ENCODE data around the gene CPEB3. TPM values are rescaled to one million over a fixed set of nuclear protein-coding genes. Genes with fewer than 3 reads are reported as not detected.

Gene CPEB3
- polyA plus RNA-seq, 1 donor from 2014 or later = 2.5 TPM

- Mint-ChIP-seq H3K27me3 (no peaks in the 10 kb centered on the region), H3K4me1 (peaks cover 8 to 20% (median 17%) of the 10 kb centered on the region in 3 donors), H3K27ac (no peak overlapping the region), H3K9me3 (no peaks in the 10 kb centered on the region), H3K36me3 (peaks cover 5% of the 10 kb centered on the region), H3K4me3 (no peak overlapping the region)
Observed at GRCh38 chr10:92102601-92103213, 188.2 kb downstream of the CPEB3 start.

- Mint-ChIP-seq H3K9me3 (no peaks in the 10 kb centered on the region), H3K27me3 (no peaks in the 10 kb centered on the region), H3K36me3 (no peaks in the 10 kb centered on the region), H3K27ac (no peak overlapping the region), H3K4me3 (no peak overlapping the region), H3K4me1 (peaks cover 7 to 10% (median 9%) of the 10 kb centered on the region in 3 donors)
Observed at GRCh38 chr10:92094960-92095359, 195.9 kb downstream of the CPEB3 start.

GRCh38 chr10:92091965-92092364 lies 198.9 kb downstream of the CPEB3 start:
- H3K27ac Mint-ChIP-seq = peak overlapping the region in 1 of 3 donors; percentile 78
- no peaks in the 10 kb centered on the region for H3K36me3 Mint-ChIP-seq
- H3K27me3 Mint-ChIP-seq = no peaks in the 10 kb centered on the region
- no peak overlapping the region for H3K4me3 Mint-ChIP-seq
- H3K4me1 Mint-ChIP-seq = peaks cover 14 to 15% (median 14%) of the 10 kb centered on the region in 3 donors
- no peaks in the 10 kb centered on the region for H3K9me3 Mint-ChIP-seq

GRCh38 chr10:92087750-92088395 lies 203.0 kb downstream of the CPEB3 start:
- no peaks in the 10 kb centered on the region for H3K27me3 Mint-ChIP-seq
- H3K27ac Mint-ChIP-seq = peak overlapping the region in 1 of 3 donors; percentile 8
- H3K4me3 Mint-ChIP-seq = no peak overlapping the region
- peaks cover 7 to 11% (median 9%) of the 10 kb centered on the region in 3 donors for H3K4me1 Mint-ChIP-seq
- no peaks in the 10 kb centered on the region for H3K36me3 Mint-ChIP-seq
- H3K9me3 Mint-ChIP-seq = no peaks in the 10 kb centered on the region

GRCh38 chr10:92082583-92083280 lies 208.1 kb downstream of the CPEB3 start:
- Mint-ChIP-seq H3K27me3 (no peaks in the 10 kb centered on the region), H3K9me3 (no peaks in the 10 kb centered on the region), H3K4me1 (peaks cover 3 to 4% (median 3%) of the 10 kb centered on the region in 3 donors), H3K36me3 (peaks cover 3% of the 10 kb centered on the region), H3K4me3 (no peak overlapping the region), H3K27ac (no peak overlapping the region)

GRCh38 chr10:92081641-92082040 lies 209.2 kb downstream of the CPEB3 start:
- no peak overlapping the region for H3K4me3 Mint-ChIP-seq
- H3K4me1 Mint-ChIP-seq = peaks cover 0 to 2% (median 0%) of the 10 kb centered on the region in 3 donors
- H3K36me3 Mint-ChIP-seq = peaks cover 3% of the 10 kb centered on the region
- H3K9me3 Mint-ChIP-seq = no peaks in the 10 kb centered on the region
- no peaks in the 10 kb centered on the region for H3K27me3 Mint-ChIP-seq
- no peak overlapping the region for H3K27ac Mint-ChIP-seq

- Mint-ChIP-seq H3K4me3 (no peak overlapping the region), H3K27ac (no peak overlapping the region)
Observed at GRCh38 chr10:92080244-92080643, 210.6 kb downstream of the CPEB3 start.

GRCh38 chr10:92079003-92079402 lies 211.9 kb downstream of the CPEB3 start:
- H3K4me1 Mint-ChIP-seq = peaks cover 0 to 2% (median 0%) of the 10 kb centered on the region in 3 donors
- H3K4me3 Mint-ChIP-seq = no peak overlapping the region

More at GRCh38 chr10:92080244-92080643, 210.6 kb downstream of the CPEB3 start:
- no peaks in the 10 kb centered on the region for H3K9me3 Mint-ChIP-seq
- peaks cover 0 to 2% (median 0%) of the 10 kb centered on the region in 3 donors for H3K4me1 Mint-ChIP-seq
- H3K27me3 Mint-ChIP-seq = no peaks in the 10 kb centered on the region
- H3K36me3 Mint-ChIP-seq = peaks cover 3% of the 10 kb centered on the region

GRCh38 chr10:92076722-92077121 lies 214.2 kb downstream of the CPEB3 start:
- H3K4me3 Mint-ChIP-seq = no peak overlapping the region
- no peaks in the 10 kb centered on the region for H3K4me1 Mint-ChIP-seq
- H3K36me3 Mint-ChIP-seq = peaks cover 11% of the 10 kb centered on the region
- no peaks in the 10 kb centered on the region for H3K27me3 Mint-ChIP-seq
- H3K9me3 Mint-ChIP-seq = no peaks in the 10 kb centered on the region
- H3K27ac Mint-ChIP-seq = no peak overlapping the region

More at GRCh38 chr10:92079003-92079402, 211.9 kb downstream of the CPEB3 start:
- Mint-ChIP-seq H3K27me3 (no peaks in the 10 kb centered on the region), H3K27ac (no peak overlapping the region), H3K36me3 (peaks cover 11% of the 10 kb centered on the region), H3K9me3 (no peaks in the 10 kb centered on the region)

- Mint-ChIP-seq H3K27ac (no peak overlapping the region), H3K9me3 (no peaks in the 10 kb centered on the region), H3K4me1 (no peaks in the 10 kb centered on the region)
Observed at GRCh38 chr10:92075829-92076228, 215.0 kb downstream of the CPEB3 start.

GRCh38 chr10:92074126-92074887 lies 216.6 kb downstream of the CPEB3 start:
- Mint-ChIP-seq H3K36me3 (peaks cover 13% of the 10 kb centered on the region), H3K27me3 (no peaks in the 10 kb centered on the region), H3K9me3 (no peaks in the 10 kb centered on the region), H3K4me1 (no peaks in the 10 kb centered on the region), H3K4me3 (no peak overlapping the region), H3K27ac (peak overlapping the region in 1 of 3 donors; percentile 38)

More at GRCh38 chr10:92075829-92076228, 215.0 kb downstream of the CPEB3 start:
- H3K27me3 Mint-ChIP-seq = no peaks in the 10 kb centered on the region
- H3K36me3 Mint-ChIP-seq = peaks cover 13% of the 10 kb centered on the region
- no peak overlapping the region for H3K4me3 Mint-ChIP-seq

- no peaks in the 10 kb centered on the region for H3K4me1 Mint-ChIP-seq
- no peak overlapping the region for H3K27ac Mint-ChIP-seq
- no peaks in the 10 kb centered on the region for H3K9me3 Mint-ChIP-seq
- peaks cover 6% of the 10 kb centered on the region for H3K36me3 Mint-ChIP-seq
- H3K4me3 Mint-ChIP-seq = no peak overlapping the region
- H3K27me3 Mint-ChIP-seq = no peaks in the 10 kb centered on the region
Observed at GRCh38 chr10:92068900-92069299, 222.0 kb downstream of the CPEB3 start.

GRCh38 chr10:92066386-92066785 lies 224.5 kb downstream of the CPEB3 start:
- Mint-ChIP-seq H3K4me3 (no peak overlapping the region), H3K4me1 (peaks cover 0 to 2% (median 0%) of the 10 kb centered on the region in 3 donors), H3K27me3 (no peaks in the 10 kb centered on the region), H3K9me3 (no peaks in the 10 kb centered on the region), H3K36me3 (peaks cover 5% of the 10 kb centered on the region), H3K27ac (no peak overlapping the region)

GRCh38 chr10:92064506-92064905 lies 226.4 kb downstream of the CPEB3 start:
- Mint-ChIP-seq H3K9me3 (no peaks in the 10 kb centered on the region), H3K27ac (no peak overlapping the region), H3K27me3 (no peaks in the 10 kb centered on the region), H3K4me3 (no peak overlapping the region), H3K4me1 (peaks cover 0 to 4% (median 0%) of the 10 kb centered on the region in 3 donors), H3K36me3 (peaks cover 10% of the 10 kb centered on the region)

- H3K4me1 Mint-ChIP-seq = peaks cover 0 to 4% (median 0%) of the 10 kb centered on the region in 3 donors
- peaks cover 13% of the 10 kb centered on the region for H3K36me3 Mint-ChIP-seq
- peak overlapping the region in 1 of 3 donors; percentile 17 for H3K27ac Mint-ChIP-seq
- H3K9me3 Mint-ChIP-seq = no peaks in the 10 kb centered on the region
- H3K4me3 Mint-ChIP-seq = no peak overlapping the region
- H3K27me3 Mint-ChIP-seq = no peaks in the 10 kb centered on the region
Observed at GRCh38 chr10:92062273-92062672, 228.6 kb downstream of the CPEB3 start.
